ENCODE results near the gene GRM7.

The GRM7 gene

DNA sequence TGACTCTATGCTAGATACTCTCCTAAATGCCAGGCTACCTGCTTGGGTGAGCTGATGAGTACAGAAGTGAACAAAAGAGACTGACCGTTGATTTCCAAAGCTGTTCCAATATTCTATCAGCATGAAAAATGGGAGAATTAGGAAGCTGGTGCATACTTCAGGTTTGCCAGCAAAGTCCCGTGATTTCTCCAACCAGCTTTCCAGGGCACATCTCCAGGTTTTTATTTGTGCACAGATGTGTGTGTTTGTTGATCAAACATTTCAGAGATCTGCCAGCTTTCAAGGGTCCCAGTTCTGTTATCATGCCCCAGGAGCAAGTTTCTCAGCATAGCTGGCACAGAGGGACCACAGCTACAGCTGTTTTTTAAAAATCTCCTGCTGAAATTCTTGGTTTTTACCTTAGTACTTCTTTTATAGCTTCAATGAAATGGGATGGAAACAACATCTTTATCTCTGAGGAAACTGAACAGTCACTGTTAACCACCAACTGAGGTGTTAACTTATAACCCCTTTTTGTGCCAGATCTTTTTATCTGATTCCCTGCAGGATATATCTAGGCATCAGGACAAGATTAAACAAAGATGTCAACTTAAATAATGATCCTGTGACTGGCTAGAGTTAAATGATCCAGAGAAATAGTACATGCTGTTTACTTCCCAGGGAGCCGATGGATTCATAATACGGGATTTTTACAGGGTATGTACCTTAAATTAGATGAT, 380.8 kb downstream of the GRM7 start:
- DNase-seq (ENCODE audit: low read depth): no peak

DNA sequence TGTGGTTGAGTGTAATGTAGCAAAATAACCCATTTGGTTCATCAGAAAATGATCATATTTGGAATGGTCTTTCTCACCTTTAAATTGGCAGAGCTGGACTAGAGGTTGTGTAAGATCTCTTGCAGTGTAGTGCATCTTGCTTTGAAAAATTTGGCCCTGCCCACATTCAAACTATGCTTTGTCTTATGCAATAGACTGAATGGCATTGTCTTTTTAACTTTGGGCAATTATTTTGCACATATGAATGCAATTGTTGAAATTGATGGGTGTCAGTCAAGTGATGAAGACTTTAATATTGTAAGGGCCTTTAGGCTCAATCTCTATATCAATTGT, 381.4 kb downstream of the GRM7 start:
- DNase-seq (ENCODE audit: low read depth): no peak

DNA sequence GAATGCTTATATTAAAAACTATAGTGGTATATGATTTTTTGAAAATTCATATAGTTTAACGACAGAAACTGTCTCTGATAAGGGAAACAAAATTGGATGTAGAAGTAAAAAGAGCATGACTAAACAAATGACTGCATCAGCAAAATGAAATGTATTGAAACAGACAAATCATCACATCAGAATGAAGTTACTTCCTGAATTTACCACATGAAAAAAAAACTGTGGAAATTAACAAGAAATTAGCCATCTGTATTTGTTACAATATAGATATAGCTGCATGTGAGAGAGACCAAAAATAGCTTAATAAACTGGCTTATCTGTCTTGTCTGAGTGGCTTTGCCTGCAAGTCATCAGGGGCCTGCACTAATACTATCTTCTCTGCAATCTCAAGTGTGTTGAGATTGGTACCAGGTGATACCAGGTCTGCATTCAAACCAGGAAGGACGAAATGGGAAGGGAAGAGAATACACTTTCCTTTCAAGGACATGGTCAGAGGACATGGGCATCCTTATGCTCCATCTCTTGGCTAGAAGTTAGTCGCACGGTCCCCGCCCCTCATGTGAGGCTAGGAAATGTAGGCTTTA, 388.7 kb downstream of the GRM7 start:
- no peak for DNase-seq (ENCODE audit: low read depth)

DNA sequence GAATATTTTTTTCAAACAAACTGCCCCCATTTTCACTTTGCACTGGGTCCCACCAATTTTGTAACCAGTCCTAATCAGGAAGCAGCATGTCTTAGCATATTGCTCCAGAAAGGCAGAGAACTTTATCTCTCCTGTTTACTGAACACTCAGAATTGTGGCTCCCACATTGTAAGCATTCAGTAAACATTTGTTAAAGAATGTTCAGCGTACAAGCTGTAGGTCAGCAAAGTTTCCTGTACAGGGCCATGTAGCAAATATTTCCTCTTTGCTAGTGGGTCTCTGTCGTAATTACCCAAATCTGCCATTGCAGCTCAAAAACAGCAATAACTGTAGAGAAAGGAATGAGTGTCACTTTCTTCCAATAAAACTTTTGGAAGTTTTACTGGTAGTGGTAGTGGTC, 393.3 kb downstream of the GRM7 start:
- no peak for DNase-seq (ENCODE audit: low read depth)

DNA sequence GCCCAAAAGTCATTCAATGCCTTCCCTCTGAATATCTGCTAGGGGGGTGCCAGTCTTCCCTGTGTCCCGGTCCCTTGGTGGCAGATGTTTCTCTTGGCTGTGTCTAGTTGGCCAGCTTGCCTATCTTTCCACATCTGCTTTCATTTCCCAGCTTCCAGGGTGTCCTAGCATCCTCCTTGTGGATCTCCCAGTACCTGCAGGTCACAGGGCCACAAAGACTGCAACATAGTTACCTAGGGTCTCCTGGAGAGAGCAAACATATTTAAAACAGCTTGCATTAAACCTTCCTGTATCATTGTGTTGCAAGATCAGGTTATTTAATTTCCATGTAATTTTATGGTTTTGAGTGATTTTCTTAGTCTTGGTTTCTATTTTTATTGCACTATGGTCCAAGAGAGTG, 400.1 kb downstream of the GRM7 start:
- DNase-seq (ENCODE audit: low read depth): no peak

DNA sequence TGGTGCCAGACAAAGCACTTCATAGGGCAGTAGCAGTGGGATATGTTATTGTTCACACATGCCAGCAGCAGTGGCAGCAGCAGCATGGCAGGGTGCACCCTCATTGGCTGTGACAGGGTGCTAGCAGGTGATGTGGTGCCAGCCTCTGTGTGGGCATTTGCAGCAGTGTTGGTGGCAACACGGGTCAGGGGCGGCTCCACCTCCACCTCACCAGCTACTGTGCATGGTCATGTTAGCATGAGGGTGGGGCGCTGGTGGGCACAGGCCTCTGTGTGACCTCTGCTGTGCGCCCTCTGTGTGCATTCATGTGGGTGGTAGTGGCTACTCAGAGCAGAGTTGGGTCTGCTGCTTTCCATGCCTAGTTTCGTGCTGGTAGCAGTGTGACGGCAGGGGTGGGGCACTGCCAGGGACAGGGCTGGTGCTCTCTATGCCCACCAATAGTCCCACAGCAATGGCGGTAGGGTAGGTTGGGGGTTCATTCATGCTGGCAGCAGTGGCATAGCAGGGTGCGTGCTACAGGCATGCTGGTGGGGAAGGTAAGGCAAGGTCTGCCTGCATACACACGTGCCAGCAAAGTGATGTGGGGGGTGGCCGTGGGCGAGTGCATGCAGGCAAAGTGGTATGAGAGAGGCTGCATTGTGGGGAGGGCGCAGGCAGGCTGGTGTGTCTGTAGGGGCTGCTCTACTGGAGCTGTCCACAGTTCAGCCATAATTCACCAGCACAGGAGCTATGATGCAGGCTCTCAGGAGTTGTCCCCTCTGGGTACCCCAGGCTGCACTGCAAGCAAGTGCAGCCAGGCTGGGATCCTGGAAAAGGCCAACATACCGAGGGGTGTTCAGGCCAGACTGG, 402.7 kb downstream of the GRM7 start:
- no peak for DNase-seq (ENCODE audit: low read depth)

DNA sequence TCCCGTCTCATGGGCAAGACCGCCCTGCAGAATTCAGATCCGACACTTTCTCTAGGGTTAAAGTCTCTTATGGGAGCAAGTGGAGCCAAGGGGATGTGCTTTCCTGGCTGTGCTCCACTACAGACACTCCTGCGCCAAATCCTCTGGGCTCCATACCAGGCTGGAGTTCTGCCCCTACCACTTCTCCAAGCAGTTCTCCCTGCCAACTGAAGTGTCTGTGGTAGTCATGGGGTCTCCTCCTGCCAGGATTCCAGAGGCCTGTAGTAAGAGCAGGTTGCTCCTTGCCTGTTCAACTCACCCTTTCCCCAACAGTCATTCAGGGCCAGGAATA, 403.2 kb downstream of the GRM7 start:
- DNase-seq (ENCODE audit: low read depth): no peak

DNA sequence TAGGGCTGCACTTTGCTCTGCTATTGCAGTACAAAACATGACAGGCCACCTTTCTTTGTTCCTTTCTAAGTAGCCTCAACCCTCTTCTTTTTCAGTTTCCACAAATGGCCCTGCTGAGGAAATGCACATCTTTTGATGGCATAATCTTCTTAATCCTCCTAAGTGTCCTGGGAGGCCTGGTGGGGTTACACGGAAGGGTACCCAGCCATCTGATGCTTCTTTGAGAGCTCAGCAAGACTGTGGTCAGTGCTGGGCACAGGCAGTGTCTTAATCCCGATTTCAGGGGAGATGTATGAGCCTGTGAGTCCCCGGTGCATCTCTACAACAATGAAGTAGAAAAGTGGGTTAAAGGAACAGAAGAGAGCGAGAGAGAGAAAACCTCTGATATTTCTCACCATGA, 404.8 kb downstream of the GRM7 start:
- no peak for DNase-seq (ENCODE audit: low read depth)

DNA sequence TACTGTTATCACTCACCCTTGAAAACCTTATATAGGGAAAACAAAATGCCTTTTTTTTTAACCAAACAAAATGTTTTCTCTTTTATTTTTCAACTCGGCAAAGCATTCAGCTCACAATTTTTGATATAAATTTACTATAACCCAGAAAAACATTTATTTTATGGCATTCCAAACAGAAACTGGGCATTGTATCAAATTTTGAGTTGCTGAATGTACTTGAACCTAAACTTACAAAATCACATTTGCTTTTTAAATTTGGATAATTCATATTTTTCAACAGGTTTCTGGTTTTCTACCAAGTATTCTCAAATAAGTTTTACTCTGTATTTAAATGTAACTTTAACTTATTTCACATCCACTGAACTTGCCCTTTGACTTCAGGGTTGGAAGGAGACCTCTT, 405.6 kb downstream of the GRM7 start:
- DNase-seq (ENCODE audit: low read depth): no peak

DNA sequence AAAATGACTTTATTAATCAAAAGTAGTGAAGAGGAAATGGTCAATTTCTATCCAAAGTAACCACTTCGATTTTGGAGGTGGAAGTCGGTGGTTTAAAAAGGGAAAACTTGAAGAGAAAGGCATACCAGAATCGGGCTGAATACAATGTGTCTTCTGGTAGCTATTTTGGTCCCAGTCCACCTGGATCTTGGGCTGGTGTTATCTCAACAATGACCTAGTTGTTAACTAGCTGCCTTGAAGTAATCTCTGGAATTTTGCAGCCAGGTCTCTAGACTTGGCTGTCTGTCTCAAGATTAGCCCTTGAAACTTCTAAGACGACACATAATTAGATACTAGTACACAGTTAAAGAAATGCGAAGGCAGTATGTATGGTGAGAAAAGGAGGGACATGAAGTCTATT, 409.8 kb downstream of the GRM7 start:
- no peak for DNase-seq (ENCODE audit: low read depth)

DNA sequence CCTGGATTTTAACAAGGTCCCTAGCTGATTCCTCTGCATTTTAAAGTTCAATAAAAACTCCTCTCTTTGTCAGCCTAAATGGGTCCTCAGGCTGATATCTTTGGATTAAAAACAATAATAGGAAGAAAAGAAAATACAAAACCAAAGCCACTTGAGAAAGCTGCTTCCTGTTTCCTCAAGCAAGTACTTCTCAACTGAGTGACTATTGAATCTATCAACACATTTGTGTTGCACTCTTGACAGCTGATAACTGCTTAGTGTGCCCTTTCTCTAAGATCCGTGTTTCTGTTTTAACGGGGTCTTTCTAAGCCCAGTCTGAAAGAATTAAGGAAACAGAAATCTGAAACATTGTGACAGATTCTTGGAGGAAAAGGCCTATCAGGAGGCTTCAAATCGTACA, 410.7 kb downstream of the GRM7 start:
- no peak for DNase-seq (ENCODE audit: low read depth)

DNA sequence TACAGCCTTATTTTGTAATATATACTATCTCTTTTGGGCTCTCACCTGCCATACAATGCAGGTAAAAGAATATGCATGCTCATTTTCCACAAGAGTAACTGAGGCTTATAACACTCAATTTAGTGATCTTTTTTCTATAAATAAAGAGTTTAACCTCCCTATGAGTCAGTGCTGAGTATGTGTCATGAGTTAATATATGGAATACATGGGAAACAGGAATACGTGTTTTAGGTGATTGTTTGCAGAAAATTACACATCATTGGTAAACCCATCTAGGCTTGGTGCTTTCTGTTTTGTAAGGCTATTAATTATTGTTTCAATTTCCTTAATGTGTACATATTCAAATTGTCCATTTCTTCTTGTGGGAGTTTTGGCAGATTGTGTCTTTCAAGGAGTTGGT, 411.3 kb downstream of the GRM7 start:
- DNase-seq (ENCODE audit: low read depth): no peak

DNA sequence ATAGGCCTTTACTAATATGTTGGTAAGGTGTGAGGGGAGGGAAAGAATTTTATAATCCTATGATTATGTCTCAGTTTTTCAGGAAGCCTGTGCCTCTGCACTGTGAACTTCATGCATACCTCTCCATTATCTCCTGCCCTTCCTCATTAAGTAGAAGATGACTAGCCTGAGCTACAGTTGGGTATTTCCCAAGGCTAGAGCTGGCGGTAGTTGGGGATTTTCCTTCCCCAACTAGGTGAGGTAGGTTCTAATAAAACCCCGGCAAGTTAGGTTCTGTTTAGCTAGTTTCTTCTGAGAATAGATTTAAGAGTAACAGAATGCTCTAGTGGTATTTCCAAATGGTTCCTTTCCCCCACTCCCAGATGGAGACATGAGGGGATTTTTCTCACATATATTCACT, 414.5 kb downstream of the GRM7 start:
- DNase-seq (ENCODE audit: low read depth): no peak

DNA sequence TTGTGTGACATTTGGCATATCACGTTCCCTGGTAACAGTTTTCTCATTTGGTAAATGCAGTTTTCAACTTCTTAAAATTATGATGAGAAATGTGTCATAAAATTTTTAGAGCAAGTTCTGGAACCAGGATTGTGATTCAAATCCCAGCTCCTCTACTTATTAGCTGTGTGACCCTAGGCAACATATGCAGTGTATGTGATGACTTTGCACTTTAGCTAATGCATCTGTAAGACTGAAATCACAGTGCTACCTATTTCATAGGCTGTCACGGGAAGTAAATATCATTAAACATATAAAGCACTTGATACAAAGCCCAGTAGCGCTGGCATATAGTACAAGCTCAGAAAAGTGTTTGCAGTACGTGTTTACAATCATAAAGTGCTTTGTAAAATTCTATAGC, 419.4 kb downstream of the GRM7 start:
- DNase-seq (ENCODE audit: low read depth): no peak

DNA sequence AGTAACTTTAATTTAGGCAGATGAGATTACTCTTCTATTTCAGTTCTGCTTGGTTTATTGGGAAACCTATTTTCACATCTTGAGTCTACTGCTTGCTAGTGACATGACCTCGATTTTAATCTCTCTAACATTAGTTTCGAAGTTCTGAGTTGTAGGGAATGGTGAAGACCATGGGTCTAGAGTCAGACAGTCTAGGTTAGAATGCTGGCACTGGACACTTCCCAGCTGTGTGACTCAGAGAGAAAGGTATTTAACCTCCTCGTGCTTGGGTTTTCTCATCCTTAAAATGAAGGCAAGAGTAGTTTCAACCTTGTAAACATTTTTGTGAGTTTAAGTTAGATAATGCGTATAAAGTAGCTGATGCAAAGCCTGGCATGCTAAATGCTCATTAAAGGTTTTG, 422.1 kb downstream of the GRM7 start:
- no peak for DNase-seq (ENCODE audit: low read depth)

DNA sequence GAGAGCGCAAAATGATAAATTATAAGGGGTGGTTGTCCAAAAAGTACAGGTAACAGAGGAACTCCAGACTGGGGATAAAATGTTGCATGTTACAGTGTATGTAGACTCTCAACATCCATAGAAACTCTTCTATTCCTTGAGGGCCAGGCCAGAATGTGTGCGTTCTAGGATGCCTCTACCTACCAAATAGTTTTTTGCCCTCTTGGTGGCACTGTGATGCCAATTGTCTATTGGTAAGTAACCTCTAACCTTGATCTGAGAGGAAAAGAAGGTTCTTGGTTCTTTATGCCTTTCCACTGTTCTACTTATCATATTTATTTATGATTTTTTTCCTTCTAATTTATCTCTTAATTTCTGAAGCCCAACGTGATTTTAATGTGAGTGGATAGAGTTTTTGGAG, 424.6 kb downstream of the GRM7 start:
- DNase-seq (ENCODE audit: low read depth): no peak

DNA sequence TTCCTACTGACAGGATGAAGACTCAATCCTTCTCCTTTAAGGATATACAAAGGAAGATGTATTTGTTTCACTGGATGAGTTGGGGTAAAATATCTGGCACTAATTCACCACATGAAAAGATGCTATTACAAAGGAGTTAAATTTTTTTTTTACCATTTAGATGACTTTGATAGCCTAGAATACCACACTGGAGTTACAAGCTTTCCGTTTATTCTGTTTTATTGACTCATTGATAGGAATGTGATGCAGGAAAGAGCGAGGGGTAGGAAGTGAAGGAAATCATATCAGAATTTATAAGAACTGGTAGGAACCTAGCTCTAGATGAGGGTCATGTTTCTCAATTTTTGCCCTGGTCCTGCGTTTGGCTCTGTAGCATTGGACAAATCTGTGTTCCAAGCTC, 427.2 kb downstream of the GRM7 start:
- DNase-seq (ENCODE audit: low read depth): no peak

DNA sequence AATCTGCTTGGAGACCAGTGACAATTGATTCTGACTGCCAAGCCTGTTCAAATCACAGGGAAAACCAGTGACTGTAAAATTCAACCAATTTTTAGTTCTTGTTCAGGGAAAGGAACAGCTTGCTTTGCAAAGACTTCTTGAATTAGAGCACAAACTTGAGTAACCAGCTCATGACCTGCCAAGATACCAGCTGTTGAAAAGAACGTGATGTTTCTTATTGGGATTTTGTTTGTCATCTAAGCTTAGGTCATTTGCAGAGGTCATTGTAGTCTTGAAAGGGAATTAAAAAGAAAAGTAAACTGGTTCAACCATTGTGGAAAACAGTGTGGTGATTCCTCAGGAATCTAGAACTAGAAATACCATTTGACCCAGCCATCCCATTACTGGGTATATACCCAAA, 428.2 kb downstream of the GRM7 start:
- no peak for DNase-seq (ENCODE audit: low read depth)

DNA sequence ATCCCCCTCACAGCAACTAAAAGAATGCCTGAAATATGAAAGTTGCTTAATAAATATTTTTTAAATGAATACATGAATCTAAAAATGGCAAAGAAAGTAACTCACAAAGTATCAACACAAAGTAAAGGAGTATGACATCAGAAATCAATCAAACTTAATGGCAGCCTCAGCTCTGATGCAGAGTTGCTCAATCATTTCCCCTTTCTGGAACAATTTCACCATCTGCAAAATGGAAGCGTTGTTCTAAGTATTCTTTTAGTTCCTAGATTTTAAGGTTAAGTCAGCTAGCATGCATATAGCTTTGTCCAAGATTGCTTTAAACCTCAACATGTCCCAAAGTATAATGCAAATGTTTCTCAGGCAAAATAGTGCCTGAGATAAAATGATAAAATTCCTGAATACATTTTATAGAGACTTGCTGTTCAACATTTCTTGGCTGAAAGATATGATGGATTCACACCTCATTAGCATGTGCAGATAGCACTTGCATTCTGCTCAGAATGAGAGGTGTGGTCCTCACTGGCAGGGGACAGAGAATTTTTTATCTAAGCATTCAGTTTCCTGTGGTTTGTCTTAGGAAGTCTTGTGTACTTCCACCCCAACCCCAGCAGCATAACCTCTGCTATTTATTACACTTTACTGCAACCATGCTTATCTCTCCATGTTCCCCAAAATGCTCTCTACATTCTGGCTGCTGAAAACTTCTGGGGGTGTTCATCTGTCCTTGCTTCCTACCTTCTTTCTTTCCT, 429.3 kb downstream of the GRM7 start:
- no peak for DNase-seq (ENCODE audit: low read depth)

DNA sequence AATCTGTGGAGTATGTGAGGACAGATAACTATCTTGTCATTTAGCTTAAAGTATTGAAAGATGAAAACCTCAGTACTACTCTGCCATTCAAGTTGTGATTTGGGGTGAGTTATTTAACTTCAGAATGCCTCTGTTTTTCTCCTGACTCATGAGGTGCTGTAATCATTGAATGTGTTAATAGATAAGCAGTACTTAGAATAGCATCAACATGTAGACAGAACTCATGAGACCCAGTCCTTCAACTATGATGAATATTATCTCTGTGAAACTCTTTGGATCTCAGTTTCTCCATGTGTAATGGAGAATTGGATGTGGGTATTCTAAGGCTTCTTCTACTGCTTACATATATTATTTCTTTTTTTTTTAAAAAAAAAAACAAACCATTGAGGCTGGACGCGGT, 431.4 kb downstream of the GRM7 start:
- no peak for DNase-seq (ENCODE audit: low read depth)

DNA sequence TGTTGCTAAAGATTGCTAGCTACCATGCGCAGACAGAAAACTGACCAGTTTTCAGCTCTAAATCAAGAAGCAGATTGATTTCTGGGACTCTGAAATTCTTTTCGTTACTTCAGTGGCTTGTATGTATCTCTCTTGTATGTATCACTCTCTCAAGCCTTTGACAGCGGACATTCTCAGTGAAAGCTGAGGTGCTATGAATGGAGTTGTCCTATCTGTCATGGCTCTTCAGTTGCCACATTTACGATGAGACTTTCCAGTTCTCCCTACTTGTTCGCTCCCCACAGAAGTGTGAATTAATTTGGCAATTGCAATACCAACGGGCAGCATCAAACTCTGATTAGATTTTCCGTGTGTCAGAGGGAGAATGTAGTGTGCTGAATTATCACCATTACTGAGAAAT, 432.4 kb downstream of the GRM7 start:
- DNase-seq (ENCODE audit: low read depth): no peak

DNA sequence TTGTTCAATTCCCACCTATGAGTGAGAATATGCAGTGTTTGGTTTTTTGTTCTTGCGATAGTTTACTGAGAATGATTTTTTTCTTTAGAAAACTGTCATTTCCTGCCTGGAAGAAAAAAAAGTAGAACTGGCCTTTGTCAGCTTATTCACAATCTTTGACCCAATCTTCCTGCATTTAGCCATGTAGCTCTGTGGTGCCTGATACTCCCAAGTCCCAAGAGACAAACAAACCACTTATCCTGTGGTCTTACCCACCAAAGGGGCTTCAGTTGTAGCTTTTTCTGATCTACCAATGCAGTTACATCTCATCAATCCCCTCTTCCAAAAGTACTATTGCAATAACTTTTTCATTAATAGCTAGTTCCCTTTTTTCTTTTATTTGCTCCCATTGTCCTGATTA, 444.6 kb downstream of the GRM7 start:
- no peak for DNase-seq (ENCODE audit: low read depth)

DNA sequence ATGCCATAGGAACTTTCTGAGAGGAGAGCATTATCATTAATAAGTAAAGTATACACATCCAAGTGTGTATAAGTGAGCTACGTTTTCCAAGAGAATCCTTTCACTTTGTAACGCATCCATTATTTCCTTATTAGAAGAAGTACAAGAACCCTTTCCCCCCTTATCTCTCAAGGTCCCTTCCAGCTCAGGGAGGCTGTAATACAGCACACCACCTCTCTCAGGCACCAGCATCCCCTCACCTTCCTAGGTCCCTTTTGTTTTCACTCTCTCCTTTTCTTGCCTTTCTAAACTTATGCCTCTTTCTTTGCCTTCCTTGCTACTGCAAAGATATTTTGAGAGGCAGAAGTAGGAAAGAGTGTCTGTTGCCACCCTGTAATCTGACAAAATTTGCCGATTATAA, 446.0 kb downstream of the GRM7 start:
- DNase-seq (ENCODE audit: low read depth): no peak
